ENCODE measurements around the gene ZNF70. TPM values are rescaled to one million over a fixed set of nuclear protein-coding genes. Genes with fewer than 3 reads are reported as not detected.
"Not testable (repeated sequence)": the region's sequence is repeated elsewhere in the genome, so short reads cannot be mapped to it uniquely, and the experiment has no call there.

Gene ZNF70
- total and polyA plus RNA-seq, 12 donors, result 1.2 to 4.2 (median 3.6) TPM

- TF ChIP-seq, protein P1, sequence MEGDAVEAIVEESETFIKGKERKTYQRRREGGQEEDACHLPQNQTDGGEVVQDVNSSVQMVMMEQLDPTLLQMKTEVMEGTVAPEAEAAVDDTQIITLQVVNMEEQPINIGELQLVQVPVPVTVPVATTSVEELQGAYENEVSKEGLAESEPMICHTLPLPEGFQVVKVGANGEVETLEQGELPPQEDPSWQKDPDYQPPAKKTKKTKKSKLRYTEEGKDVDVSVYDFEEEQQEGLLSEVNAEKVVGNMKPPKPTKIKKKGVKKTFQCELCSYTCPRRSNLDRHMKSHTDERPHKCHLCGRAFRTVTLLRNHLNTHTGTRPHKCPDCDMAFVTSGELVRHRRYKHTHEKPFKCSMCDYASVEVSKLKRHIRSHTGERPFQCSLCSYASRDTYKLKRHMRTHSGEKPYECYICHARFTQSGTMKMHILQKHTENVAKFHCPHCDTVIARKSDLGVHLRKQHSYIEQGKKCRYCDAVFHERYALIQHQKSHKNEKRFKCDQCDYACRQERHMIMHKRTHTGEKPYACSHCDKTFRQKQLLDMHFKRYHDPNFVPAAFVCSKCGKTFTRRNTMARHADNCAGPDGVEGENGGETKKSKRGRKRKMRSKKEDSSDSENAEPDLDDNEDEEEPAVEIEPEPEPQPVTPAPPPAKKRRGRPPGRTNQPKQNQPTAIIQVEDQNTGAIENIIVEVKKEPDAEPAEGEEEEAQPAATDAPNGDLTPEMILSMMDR (IDR thresholded peaks at IDR 0.05), result no peak
- 67 to 85% methylated on average over 2 of the region's 2 CpGs for WGBS, 2 donors
- Histone ChIP-seq H3K4me3 (no peak overlapping the region), H3K4me1 (peaks cover 0 to 21% (median 12%) of the 10 kb centered on the region in 9 donors), H3K27me3 (no peaks in the 10 kb centered on the region), H3K36me3 (peaks cover 0 to 43% (median 17%) of the 10 kb centered on the region in 9 donors), H3K9me3 (peaks cover 0 to 3% (median 0%) of the 10 kb centered on the region in 11 donors), H3K27ac (peak overlapping the region in 3 of 10 donors; percentile 17 to 68 (median 48))
- peak in 2 of 8 donors; percentile 14 to 27 for ATAC-seq
- intact Hi-C loops (cut with DNase I), result no loop called here
- peak in 1 of 2 donors; percentile 39 for DNase-seq
Measured at GRCh38 chr22:23743303-23743705, 7.6 kb downstream of the ZNF70 start.

DNA sequence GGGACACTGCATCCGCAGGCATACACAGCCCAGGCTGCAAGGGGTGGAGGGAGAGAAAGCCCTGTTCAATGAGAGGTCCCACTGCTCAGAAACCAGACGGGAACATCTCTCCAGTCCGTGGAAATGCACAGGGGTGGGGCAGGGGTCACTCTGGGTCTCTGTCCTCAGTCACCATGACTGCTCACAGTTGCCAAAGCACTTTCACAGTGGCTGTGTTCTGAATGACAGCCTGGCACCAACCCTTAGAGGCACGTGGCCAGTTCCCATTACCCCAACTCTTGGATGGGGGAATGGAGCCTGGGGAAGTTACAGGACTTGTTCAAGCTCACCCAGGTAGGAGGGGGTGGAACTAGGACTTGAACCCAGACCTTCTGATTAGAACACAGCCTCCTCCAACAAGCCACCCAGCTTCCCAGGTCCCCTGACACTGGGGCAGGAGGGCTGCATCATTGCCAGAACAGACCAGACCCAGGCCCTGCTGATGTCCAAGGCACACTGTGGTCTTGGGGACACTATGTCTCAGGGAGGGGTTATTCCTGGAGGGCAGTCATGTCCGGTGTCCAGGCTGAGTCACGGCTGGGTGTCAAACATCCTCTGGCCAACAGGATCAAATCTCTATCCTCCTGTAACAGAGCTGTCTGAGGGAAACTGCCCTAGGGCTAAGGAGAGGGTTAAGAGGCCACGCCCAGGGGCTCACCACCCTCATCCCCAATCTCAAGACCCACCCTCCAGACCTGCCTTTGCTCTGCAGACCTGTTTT, 8.2 kb downstream of the ZNF70 start:
- DNase-seq, result peak in 1 of 2 donors; percentile 51
- peaks cover 0 to 21% (median 12%) of the 10 kb centered on the region in 9 donors for H3K4me1 ChIP-seq
- ATAC-seq, result peak; percentile 57 to 93 (median 86)
- H3K36me3 ChIP-seq, result peaks cover 0 to 43% (median 17%) of the 10 kb centered on the region in 9 donors
- H3K27me3 ChIP-seq, result no peaks in the 10 kb centered on the region
- H3K4me3 ChIP-seq, result no peak overlapping the region
- H3K9me3 ChIP-seq, result peaks cover 0 to 3% (median 0%) of the 10 kb centered on the region in 11 donors
- intact Hi-C loops (cut with DNase I), result no loop called here
- 52 to 56% methylated on average over 7 of the region's 7 CpGs for WGBS, 2 donors
- H3K27ac ChIP-seq, result peak overlapping the region in 5 of 10 donors; percentile 13 to 68 (median 34)
- TF ChIP-seq, protein P1 (IDR thresholded peaks at IDR 0.05), result no peak

- intact Hi-C loops (cut with DNase I), result no loop called here
- H3K4me1 ChIP-seq, result peaks cover 0 to 13% (median 8%) of the 10 kb centered on the region in 9 donors
Measured at GRCh38 chr22:23737696-23738095, 13.2 kb downstream of the ZNF70 start.

GRCh38 chr22:23728108-23728507, 22.8 kb downstream of the ZNF70 start:
- ATAC-seq; DNase-seq; intact Hi-C loops (cut with DNase I): not testable (repeated sequence)

More at GRCh38 chr22:23737696-23738095, 13.2 kb downstream of the ZNF70 start:
- Histone ChIP-seq H3K4me3 (no peak overlapping the region), H3K27ac (no peak overlapping the region), H3K9me3 (no peaks in the 10 kb centered on the region), H3K36me3 (peaks cover 0 to 15% (median 0%) of the 10 kb centered on the region in 9 donors), H3K27me3 (no peaks in the 10 kb centered on the region)
- DNase-seq (no peak), ATAC-seq (no peak)
- TF ChIP-seq, protein P1 (IDR thresholded peaks at IDR 0.05), result no peak

DNA sequence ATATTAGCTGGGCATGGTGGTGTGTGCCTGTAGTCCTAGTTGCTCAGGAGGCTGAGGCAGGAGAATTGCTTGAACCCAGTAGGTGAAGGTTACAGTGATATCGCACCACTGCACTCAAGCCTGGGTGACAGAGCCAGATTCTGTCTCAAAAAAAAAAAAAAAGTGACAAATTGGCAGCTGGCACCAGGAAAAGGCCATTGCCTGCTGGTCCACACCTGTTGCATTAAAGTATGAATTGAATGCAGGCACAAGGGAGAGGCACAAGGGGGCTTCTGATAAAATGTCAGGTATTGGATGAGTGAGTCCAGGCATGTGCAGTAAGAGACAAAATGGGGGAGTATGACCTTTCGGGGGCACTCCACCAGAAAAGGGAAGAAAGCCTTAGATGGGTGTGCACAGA, 28.2 kb downstream of the ZNF70 start:
- no peaks in the 10 kb centered on the region for H3K9me3 ChIP-seq
- no peak overlapping the region for H3K4me3 ChIP-seq
- TF ChIP-seq, protein P1 (IDR thresholded peaks at IDR 0.05), result no peak
- intact Hi-C loops (cut with DNase I), result no loop called here
- 79 to 81% methylated on average over 2 of the region's 2 CpGs for WGBS, 2 donors
- H3K36me3 ChIP-seq, result no peaks in the 10 kb centered on the region
- DNase-seq (no peak), ATAC-seq (no peak)
- H3K4me1 ChIP-seq, result peaks cover 0 to under 1% (median 0%) of the 10 kb centered on the region in 9 donors
- H3K27ac ChIP-seq, result no peak overlapping the region
- H3K27me3 ChIP-seq, result no peaks in the 10 kb centered on the region

More at GRCh38 chr22:23728108-23728507, 22.8 kb downstream of the ZNF70 start:
- WGBS, 2 donors, result 83 to 85% methylated on average over 4 of the region's 4 CpGs
- H3K27ac ChIP-seq, H3K4me1 ChIP-seq, H3K36me3 ChIP-seq, H3K4me3 ChIP-seq, H3K9me3 ChIP-seq, H3K27me3 ChIP-seq: not testable (repeated sequence)

Measured in heart right ventricle (tissue), 16 donors.